ENCODE measurements around the gene TTLL3.

TTLL3 gene

DNA sequence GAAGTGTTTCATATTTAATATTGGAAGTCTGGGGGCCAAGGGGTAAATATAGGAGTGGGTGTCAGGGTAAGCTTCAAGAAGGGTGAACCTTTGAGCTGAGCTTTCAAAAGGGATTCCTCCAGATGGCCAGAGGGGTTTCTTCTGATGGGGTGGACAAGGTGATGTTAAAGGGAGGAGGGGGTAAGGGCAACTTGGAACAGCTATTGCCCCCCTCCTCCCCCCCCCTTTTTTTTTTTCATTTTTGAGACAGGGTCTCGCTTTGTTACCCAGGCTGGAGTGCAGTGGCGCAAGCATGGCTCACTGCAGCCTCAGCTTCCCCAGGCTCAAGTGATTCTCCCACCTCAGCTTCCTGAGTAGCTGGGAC lies 2.1 kb upstream of the TTLL3 start:
- no peak for DNase-seq (ENCODE audit: low spot score)

DNA sequence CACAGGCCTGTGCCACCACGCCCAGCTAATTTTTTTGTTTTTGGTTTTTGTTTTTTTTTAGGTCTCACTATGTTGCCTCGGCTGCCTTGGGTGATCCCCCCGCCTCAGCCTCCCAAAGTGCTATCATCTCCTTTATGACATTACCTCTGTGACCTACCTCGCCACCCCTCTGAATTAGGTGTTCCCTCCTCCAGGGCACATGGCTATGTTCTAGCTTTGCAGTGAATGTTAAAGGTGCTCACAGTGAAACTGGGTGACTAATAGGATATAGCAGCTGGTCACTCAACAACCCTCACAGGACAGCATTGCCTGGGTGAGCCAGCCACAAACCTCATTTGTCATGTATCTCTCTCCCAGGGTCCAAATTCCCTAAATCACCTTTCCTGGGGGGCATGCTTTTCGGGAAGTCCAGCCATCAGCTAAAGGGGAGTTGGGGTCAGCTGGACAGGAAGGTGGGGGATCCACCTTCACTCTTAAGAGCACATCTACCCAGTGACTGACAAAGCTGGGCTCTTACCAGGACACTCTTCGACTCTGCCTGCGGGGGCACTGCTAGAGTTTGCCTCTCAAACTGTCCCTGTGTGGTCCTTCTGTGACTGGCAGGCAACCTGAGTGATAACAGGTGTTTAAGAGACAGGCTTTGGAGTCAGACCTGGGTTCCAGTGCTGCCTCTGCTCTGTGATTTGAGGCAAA lies 1.6 kb upstream of the TTLL3 start:
- peak; percentile 90 for DNase-seq (ENCODE audit: low spot score)

- no peak for DNase-seq (ENCODE audit: low spot score)
Measured at GRCh38 chr3:9809239-9809614, 835 bp upstream of the TTLL3 start.

DNA sequence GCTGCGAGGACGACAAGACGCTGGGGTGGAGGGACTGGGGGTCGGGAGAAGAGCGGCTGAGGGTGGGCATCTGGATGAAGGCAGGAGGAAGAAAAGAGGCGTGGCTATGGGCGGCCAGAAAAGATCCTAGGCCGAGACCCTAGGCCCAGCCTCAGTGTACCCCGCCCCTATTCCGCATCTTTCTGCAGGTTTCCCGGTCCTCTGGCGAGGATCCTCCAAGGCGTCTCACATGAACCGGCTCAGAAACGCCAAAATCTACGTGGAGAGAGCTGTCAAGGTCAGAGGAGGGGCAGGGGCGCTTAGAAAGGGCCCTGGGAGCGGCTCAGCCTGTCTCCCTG lies 340 bp downstream of the TTLL3 start:
- DNase-seq (ENCODE audit: low spot score): no peak

GRCh38 chr3:9810846-9811245 lies 784 bp downstream of the TTLL3 start:
- no peak for DNase-seq (ENCODE audit: low spot score)

GRCh38 chr3:9812870-9813483 lies 2.9 kb downstream of the TTLL3 start:
- no peak for DNase-seq (ENCODE audit: low spot score)

DNA sequence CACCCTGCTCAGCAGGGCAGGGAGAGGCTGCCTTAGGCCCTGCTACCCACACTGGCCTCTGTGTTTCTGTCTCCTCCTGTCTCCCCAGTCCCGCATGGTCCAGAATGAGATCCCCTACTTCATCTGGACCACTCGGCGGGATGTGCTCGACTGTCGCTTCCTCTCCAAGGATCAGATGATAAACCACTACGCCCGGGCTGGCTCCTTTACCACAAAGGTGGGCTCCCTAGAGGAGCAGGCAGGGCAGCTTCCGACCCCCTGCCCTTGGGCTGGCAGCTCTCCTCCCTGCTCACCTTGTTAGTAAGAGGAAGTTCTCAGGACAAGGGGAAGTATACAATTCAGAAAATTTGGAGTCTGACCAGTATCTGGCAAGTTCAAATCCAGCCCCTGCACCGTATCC lies 5.9 kb downstream of the TTLL3 start:
- DNase-seq (ENCODE audit: low spot score): no peak

- no peak for DNase-seq (ENCODE audit: low spot score)
Measured at GRCh38 chr3:9817436-9817835, 7.4 kb downstream of the TTLL3 start.

- no peak for DNase-seq (ENCODE audit: low spot score)
Measured at GRCh38 chr3:9818666-9819335, 8.7 kb downstream of the TTLL3 start.

DNA sequence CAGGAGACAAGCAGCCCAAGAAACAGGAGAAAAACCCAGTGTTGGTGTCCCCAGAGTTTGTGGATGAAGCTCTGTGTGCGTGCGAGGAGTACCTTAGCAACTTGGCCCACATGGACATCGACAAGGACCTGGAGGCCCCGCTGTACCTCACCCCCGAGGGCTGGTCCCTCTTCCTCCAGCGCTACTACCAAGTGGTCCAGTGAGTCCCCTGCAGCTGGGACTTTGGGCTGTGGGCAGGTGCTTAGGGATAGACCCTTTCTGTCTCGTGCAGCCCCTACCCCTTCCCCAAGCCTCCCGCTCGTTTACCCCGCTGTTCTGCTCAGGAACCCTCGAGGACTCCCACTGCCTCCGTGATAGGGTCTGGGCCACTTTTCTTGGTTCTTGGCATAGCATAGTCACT lies 10.5 kb downstream of the TTLL3 start:
- no peak for DNase-seq (ENCODE audit: low spot score)

- peak; percentile 58 for DNase-seq (ENCODE audit: low spot score)
Measured at GRCh38 chr3:9820946-9821345, 10.9 kb downstream of the TTLL3 start.

GRCh38 chr3:9825451-9826040 lies 15.5 kb downstream of the TTLL3 start:
- no peak for DNase-seq (ENCODE audit: low spot score)

DNA sequence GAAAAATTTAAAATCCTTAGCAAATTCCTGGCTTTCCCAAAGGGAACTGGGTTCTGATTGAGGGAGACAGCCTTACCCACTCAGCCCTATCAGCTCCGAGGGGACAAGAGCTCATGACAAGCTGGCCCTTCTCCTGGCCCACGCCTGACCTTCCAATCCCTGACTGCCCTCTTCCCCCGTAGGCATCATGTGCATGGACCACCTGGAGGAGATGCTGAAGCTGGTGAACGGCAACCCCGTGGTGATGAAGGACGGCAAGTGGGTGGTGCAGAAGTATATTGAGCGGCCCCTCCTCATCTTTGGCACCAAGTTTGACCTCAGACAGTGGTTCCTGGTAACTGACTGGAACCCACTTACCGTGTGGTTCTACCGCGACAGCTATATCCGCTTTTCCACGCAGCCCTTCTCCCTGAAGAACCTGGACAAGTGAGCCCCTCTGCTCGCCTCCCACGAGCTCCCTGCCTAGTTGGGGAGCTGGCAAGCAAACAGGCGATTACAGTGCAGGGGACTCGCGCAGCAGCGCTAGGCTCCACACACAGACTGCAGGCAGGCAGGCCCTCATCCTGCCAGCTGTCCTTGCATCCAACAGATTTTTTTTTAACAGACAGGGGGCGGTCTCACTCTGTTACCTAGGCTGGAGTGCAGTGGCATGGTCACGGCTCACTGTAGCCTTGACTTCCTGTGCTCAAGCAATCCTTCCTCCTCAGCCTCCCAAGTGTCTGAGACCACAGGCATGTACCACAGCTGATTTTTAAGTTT lies 16.9 kb downstream of the TTLL3 start:
- peak; percentile 69 for DNase-seq (ENCODE audit: low spot score)

GRCh38 chr3:9828801-9829755 lies 19.0 kb downstream of the TTLL3 start:
- no peak for DNase-seq (ENCODE audit: low spot score)

- no peak for DNase-seq (ENCODE audit: low spot score)
Measured at GRCh38 chr3:9831253-9831652, 21.2 kb downstream of the TTLL3 start.

DNA sequence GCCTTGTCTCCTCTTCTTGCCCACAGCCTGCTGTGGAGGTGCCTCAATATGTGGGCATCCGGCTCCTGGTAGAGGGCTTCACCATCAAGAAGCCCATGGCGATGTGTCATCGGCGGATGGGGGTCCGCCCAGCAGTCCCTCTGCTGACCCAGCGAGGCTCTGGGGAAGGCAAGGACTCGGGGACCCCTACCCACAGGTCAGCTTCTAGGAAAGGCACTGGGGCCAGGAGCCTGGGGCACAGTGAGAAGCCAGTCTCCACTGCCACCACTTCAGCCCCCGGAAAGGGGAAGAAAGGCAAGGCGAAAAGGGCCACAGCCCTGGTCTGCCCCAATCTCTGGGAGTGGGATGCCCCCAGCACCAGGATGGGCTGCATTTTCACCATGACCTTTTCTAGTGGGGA lies 23.0 kb downstream of the TTLL3 start:
- no peak for DNase-seq (ENCODE audit: low spot score)

- DNase-seq (ENCODE audit: low spot score): no peak
Measured at GRCh38 chr3:9834520-9835380, 24.7 kb downstream of the TTLL3 start.

DNA sequence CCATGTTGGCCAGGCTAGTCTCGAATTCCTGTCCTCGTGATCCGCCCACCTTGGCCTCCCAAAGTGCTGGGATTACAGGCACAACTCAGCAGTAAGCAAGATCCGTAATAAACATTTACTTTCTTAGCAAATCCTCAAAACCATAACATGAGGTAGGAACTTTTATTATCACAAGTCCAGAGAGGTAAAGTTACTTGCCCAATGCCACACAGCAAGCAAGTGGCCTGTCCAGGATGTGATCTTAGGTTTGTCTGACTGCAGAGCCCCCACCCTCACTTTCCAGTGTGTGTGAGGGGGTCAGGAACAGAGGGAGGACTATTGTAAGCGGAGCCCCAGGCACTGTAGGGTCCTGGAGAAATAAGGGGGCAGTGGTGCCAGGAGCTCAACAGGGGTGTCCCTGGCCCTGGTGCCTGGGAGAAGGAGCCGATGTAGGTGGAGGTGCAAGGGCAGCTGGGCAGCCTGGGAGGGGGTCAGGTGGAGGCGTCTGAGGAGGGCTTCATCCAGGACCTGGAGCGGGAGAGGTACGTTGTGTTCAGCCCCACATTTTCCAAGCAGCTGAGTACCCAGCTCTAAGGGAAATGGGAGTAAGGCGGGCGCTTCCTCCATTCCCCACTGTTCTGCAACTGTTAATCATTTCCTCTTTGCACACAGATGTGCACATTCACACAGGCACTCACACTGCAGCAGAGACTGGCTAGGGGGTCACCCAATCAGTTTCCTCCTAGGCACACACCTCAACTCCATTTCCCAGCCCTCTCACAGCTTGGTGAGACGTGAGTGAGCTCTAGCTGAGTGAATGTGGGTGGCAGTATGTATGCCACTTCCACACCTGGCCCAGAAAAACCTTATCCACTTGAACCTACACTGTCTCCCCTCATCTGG lies 27.9 kb downstream of the TTLL3 start:
- no peak for DNase-seq (ENCODE audit: low spot score)

- DNase-seq (ENCODE audit: low spot score): no peak
Measured at GRCh38 chr3:9838856-9839255, 28.8 kb downstream of the TTLL3 start.

GRCh38 chr3:9841015-9841414 lies 31.0 kb downstream of the TTLL3 start:
- DNase-seq (ENCODE audit: low spot score): no peak

All from HuH-7 (cell line).